ENCODE results near the gene FRAT2. TPM values are rescaled to one million over a fixed set of nuclear protein-coding genes. Genes with fewer than 3 reads are reported as not detected.

FRAT2 gene
- total RNA-seq, 4 donors from 2014 or later, result 18.7 to 27.8 (median 19.6) TPM

GRCh38 chr10:97380516-97380915, 46.0 kb upstream of the FRAT2 start:
- no peak overlapping the region for H3K4me3 ChIP-seq
- no peak for DNase-seq (ENCODE audit: extremely low spot score)
- TF ChIP-seq CTCF (IDR thresholded peaks at IDR 0.05) (no peak), EP300 (IDR thresholded peaks at IDR 0.05) (no peak), POLR2A (IDR thresholded peaks at IDR 0.05; ENCODE audit: low read depth) (no peak), POLR2AphosphoS5 (IDR thresholded peaks at IDR 0.05) (no peak)
- no peaks in the 10 kb centered on the region for H3K9me3 ChIP-seq
- WGBS, result 75% methylated on average over 8 of the region's 8 CpGs
- H3K27me3 ChIP-seq, result no peaks in the 10 kb centered on the region
- peaks cover 31 to 99% (median 91%) of the 10 kb centered on the region in 4 donors for H3K36me3 ChIP-seq
- no peak overlapping the region for H3K27ac ChIP-seq (replicated peaks in 1 of 4)
- H3K4me1 ChIP-seq, result peaks cover 0 to 2% (median 0%) of the 10 kb centered on the region in 4 donors
- intact Hi-C loops (cut with DNase I), result no loop called here

GRCh38 chr10:97378933-97379921, 44.7 kb upstream of the FRAT2 start:
- Histone ChIP-seq H3K36me3 (peaks cover 31 to 99% (median 80%) of the 10 kb centered on the region in 4 donors), H3K4me3 (no peak overlapping the region), H3K4me1 (no peaks in the 10 kb centered on the region), H3K27ac (replicated peaks in 1 of 4) (no peak overlapping the region), H3K9me3 (no peaks in the 10 kb centered on the region), H3K27me3 (no peaks in the 10 kb centered on the region)
- DNase-seq (ENCODE audit: extremely low spot score), result no peak
- 81% methylated on average over 15 of the region's 15 CpGs for WGBS
- TF ChIP-seq EP300 (IDR thresholded peaks at IDR 0.05), result no peak
- TF ChIP-seq CTCF (IDR thresholded peaks at IDR 0.05), result no peak
- TF ChIP-seq POLR2A (IDR thresholded peaks at IDR 0.05; ENCODE audit: low read depth), result no peak
- no peak for TF ChIP-seq POLR2AphosphoS5 (IDR thresholded peaks at IDR 0.05)
- intact Hi-C loops (cut with DNase I), result no loop called here

- no peak for TF ChIP-seq POLR2AphosphoS5 (IDR thresholded peaks at IDR 0.05)
- TF ChIP-seq CTCF (IDR thresholded peaks at IDR 0.05), result no peak
- TF ChIP-seq EP300 (IDR thresholded peaks at IDR 0.05), result no peak
- H3K27me3 ChIP-seq, result no peaks in the 10 kb centered on the region
Observed at GRCh38 chr10:97376413-97376812, 41.9 kb upstream of the FRAT2 start.

DNA sequence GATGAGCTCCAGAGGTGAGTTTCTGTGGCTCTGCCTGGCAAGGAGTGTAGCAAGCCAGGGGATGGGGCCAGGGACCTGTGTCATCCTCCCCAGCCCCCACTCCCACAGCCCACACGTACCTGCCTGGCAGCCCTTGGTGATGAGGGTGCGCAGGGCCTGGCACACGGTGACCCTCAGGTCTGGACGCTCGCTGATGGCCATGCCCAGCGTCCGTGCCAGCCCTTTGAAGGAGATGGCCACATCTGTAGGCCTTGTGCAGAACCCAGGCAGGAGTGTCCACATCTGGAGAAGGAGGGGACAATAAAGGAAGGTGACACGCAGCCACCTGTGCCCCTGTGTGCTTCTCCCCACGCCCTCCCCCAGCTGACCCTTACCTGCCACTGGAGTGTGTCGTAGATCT, 38.9 kb upstream of the FRAT2 start:
- H3K27me3 ChIP-seq, result no peaks in the 10 kb centered on the region
- intact Hi-C loops (cut with DNase I), result no loop called here
- no peak overlapping the region for H3K4me3 ChIP-seq
- H3K36me3 ChIP-seq, result peaks cover 31 to 100% (median 82%) of the 10 kb centered on the region in 4 donors
- TF ChIP-seq POLR2AphosphoS5 (IDR thresholded peaks at IDR 0.05), result no peak
- TF ChIP-seq EP300 (IDR thresholded peaks at IDR 0.05), result no peak
- TF ChIP-seq CTCF (IDR thresholded peaks at IDR 0.05), result no peak
- TF ChIP-seq POLR2A (IDR thresholded peaks at IDR 0.05; ENCODE audit: low read depth), result no peak
- no peaks in the 10 kb centered on the region for H3K4me1 ChIP-seq
- no CpG with 5 or more reads among the region's 10 CpGs for WGBS
- no peak overlapping the region for H3K27ac ChIP-seq (replicated peaks in 1 of 4)
- DNase-seq (ENCODE audit: extremely low spot score), result no peak
- H3K9me3 ChIP-seq, result no peaks in the 10 kb centered on the region

More at GRCh38 chr10:97376413-97376812, 41.9 kb upstream of the FRAT2 start:
- Histone ChIP-seq H3K9me3 (no peaks in the 10 kb centered on the region), H3K4me3 (no peak overlapping the region), H3K36me3 (peaks cover 42 to 100% (median 83%) of the 10 kb centered on the region in 4 donors), H3K27ac (replicated peaks in 1 of 4) (no peak overlapping the region), H3K4me1 (no peaks in the 10 kb centered on the region)
- DNase-seq (ENCODE audit: extremely low spot score), result no peak
- intact Hi-C loops (cut with DNase I), result no loop called here
- 93% methylated on average over 6 of the region's 6 CpGs for WGBS

Data from esophagus muscularis mucosa (tissue), 4 donors.